ENCODE data around the gene KIAA1217.

Gene KIAA1217

GRCh38 chr10:24574161-24574560 is 365.2 kb downstream of the KIAA1217 start:
- DNase-seq (ENCODE audit: low spot score) (no peak), FAIRE-seq (no peak)

- DNase-seq (ENCODE audit: low spot score): no peak
- no peak for FAIRE-seq
These were observed 365.7 kb downstream of the KIAA1217 start for GRCh38 chr10:24574578-24575155.

DNA sequence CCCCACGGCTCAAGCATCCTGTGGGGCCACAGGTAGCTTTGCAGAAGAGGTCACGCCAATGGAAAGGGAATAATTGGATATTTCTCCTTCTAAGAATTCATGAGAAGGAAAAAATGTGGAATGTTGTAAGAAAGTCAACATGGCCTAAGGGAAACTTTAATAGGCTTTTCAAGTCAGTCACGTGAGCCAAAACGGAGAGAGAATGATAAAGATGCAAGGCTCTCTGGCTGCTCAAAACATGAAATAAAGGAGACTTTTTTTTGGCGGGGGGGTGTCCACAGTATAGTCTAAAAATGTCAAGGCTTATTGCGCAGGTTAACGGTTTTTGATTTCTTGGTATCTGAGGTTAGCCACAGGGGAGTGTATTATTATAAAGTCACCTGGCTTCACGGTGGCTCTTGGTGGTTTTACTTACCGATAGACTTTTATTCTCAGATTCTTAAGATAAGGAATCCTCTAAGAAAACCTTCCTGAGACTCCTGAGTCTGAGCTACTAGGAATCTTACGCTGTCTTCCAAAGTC is 366.6 kb downstream of the KIAA1217 start:
- FAIRE-seq (no peak), DNase-seq (ENCODE audit: low spot score) (no peak)

- no peak for FAIRE-seq
- no peak for DNase-seq (ENCODE audit: low spot score)
These were observed 370.5 kb downstream of the KIAA1217 start for GRCh38 chr10:24579448-24579847.

DNA sequence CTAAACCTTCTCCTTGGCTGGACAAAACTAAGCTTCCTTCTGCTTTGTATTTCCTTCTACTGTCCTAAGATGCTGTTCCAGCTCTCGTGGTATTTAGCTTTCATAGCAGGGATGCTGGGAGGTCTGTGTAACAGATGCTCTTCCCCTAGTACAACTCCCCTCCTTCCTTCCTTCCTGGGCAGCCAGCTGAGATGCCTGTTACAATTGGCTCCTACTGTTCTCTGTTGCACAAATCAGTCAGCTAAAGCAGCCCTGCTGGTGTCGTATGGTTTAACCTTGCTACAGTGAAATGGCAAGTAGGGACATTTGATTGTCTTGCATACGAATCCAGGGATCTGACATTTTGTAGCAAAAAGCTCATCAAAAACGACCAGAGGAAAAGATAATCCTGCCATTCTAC is 371.0 kb downstream of the KIAA1217 start:
- DNase-seq (ENCODE audit: low spot score): no peak
- no peak for FAIRE-seq

DNA sequence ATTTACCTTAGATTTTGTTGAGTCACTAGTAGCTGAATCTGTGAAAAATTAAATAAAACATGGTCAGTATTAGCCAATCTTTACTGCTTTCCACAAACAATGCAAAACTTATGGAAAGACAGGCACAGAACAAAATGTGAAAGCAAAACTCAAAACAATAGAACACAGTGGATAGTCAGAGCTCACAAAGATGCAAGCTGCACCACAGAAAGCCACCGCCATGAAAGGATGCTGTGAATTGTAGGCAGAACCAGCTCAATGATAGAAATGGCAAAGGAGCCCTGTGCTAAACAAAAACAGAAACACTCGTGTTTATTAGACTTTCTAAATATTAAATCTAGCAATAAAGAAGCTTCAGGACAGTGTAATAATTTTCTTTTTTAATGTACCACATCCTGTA is 380.3 kb downstream of the KIAA1217 start:
- FAIRE-seq (no peak), DNase-seq (ENCODE audit: low spot score) (no peak)

DNA sequence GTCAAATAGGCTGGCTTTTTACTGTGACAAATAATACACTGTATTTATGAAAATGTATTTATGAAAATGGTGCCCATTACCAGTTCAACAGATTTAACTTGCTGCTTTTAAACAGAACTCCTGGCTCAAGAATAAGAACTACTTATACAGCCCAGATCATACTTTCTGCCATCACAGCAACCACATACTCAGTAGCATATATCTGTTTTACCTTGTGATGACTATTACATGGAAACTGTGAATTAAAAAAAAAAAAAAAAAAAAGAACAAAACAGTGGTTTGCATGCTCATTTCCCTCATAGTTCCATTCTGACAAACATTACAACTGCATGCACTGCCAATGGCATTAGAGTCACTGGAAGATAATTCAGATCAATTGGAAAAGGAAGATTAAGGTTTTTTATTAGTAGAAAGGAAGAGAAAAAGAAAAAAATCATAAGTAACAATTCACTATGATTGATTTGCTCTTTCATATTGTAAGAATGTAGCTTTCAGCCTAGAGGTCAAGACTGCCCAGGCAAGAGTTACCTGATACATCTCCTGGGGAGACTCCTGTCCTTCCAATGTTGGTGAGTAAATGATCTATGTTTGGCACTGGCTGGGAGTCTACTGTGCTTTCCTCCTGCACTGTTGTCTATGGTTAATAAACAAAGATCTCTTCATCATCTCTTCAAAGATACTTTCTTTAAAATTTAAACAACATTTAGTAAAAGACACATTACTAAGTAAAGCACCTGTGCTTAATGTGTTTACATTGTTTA is 381.9 kb downstream of the KIAA1217 start:
- FAIRE-seq (no peak), DNase-seq (ENCODE audit: low spot score) (no peak)

DNA sequence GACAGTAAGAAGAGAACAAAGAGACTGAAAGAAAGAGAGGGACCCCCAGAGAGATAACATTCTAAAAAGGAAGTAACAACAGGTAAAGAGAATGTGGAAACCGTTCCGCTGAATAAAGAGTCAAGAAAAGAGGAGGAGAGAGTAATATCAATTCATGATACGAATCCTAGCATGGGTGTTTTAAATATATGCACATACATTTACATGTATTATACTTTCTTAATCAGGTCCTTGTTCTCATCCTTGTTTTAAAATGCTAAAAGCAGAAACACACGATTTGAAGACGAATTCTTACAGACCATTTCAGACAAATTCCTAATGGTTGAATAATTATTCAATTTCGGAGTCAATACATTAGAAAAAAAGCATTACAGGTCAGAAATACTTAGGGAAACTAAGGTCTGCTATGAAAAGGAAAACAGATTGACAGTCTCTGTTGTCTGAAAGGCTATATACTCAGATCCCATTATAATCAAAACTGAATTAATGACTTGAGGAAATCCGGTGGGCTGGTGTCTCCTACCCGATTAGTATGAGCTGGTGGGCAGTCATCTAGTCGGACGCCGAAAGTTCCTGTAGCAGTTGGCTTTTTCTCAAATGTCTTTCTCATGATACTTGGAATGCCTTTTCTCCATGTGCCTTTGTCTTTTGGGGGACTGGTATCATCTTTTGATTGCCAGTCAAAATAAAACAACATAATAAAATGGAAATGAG is 387.4 kb downstream of the KIAA1217 start:
- FAIRE-seq (no peak), DNase-seq (ENCODE audit: low spot score) (no peak)

GRCh38 chr10:24597426-24597825 is 388.5 kb downstream of the KIAA1217 start:
- FAIRE-seq (no peak), DNase-seq (ENCODE audit: low spot score) (no peak)
